HepG2 (cell line): ENCODE data around the gene CLIC5. TPM values are rescaled to one million over a fixed set of nuclear protein-coding genes. Genes with fewer than 3 reads are reported as not detected.

Source experiments
- ATAC-seq: fragments of 200-7000 bp; cut with Tn5 transposase; 3 replicates; pipeline ENCODE4 v1.9.1; 2020; ENCODE audit warnings: mild to moderate bottlenecking, moderate library complexity
- BruUV-seq: library from RNA; stranded (reverse); fragments of 400-500 nt; replicated peaks from 2 replicates; lab custom pipeline; 2021; lab: Mats Ljungman, UMichigan
- CTCF ChIA-PET: fragments of 300-600 bp; formaldehyde crosslinking; extraction: SDS; loops from one replicate; lab custom pipeline; 2021; ENCODE audit warnings: low total read pairs, inconsistent platforms, low intra/inter-chr PET ratio; lab: Yijun Ruan, JAX
- POLR2A ChIA-PET: fragments of 350-600 bp; sonication (Branson Sonifier 250); formaldehyde crosslinking; loops from one replicate; lab custom pipeline; 2020; ENCODE audit warnings: antibody characterized with exemption, inconsistent platforms; lab: Yijun Ruan, JAX
- DNase-seq: peaks from one replicate; pipeline ENCODE4 v3.0.0-alpha.2; 2015; ENCODE audit warnings: low spot score
- FAIRE-seq: peaks from 3 replicates; lab custom pipeline; 2011; peaks lifted over from hg19 to GRCh38; lab: Jason Lieb, UNC
- H2AFZ ChIP-seq: one replicate; pipeline ENCODE4 v1.6.1; 2011; ENCODE audit warnings: low read length, inconsistent platforms
- H3K27ac ChIP-seq: fragments of 300-600 bp; 3 replicates; pipeline ENCODE4 v1.8.0; 2011; ENCODE audit warnings: mixed run types, mild to moderate bottlenecking, mixed read lengths, low read length, inconsistent platforms; ENCODE audit not compliant: insufficient read depth; ENCODE audit errors: extremely low read length
- H3K27me3 ChIP-seq, 2 experiments: fragments of 200-600 bp in 1 of 2; 2 replicates in 1 of 2; 3 replicates in 1 of 2; pipeline versions ENCODE4 v1.6.0 to v1.8.0; 2011; ENCODE audit warnings: low read length in 2 of 2, mild to moderate bottlenecking in 2 of 2, moderate library complexity in 2 of 2, inconsistent platforms in 1 of 2; ENCODE audit not compliant: insufficient read depth in 2 of 2, control insufficient read depth in 1 of 2
- H3K36me3 ChIP-seq, 2 experiments: fragments of 200-600 bp in 1 of 2; replicated peaks in 1 of 2; 2 replicates in 1 of 2; 3 replicates in 1 of 2; pipeline versions ENCODE4 v1.5.1 to v1.8.0; 2011; ENCODE audit warnings: low read length in 2 of 2, inconsistent platforms in 1 of 2; ENCODE audit not compliant: insufficient read depth in 2 of 2, control insufficient read depth in 1 of 2
- H3K4me1 ChIP-seq: 2 replicates; pipeline ENCODE4 v1.5.1; 2012; ENCODE audit warnings: low read length, inconsistent platforms; ENCODE audit not compliant: insufficient read depth
- H3K4me2 ChIP-seq: 2 replicates; pipeline ENCODE4 v1.6.0; 2011; ENCODE audit warnings: low read depth, low read length, inconsistent platforms
- H3K4me3 ChIP-seq, 3 experiments: fragments of 200-600 bp in 1 of 3; sonication (generic), shearing (Covaris generic) in 1 of 3; replicated peaks in 1 of 3; 2 replicates each; pipeline ENCODE4 v1.5.1; 2011 to 2016; ENCODE audit warnings: low read length in 3 of 3, inconsistent platforms in 2 of 3, low read depth in 2 of 3, mild to moderate bottlenecking in 2 of 3, control low read depth in 1 of 3, mixed read lengths in 1 of 3; ENCODE audit not compliant: insufficient read depth in 1 of 3
- H3K79me2 ChIP-seq: one replicate; pipeline ENCODE4 v1.6.1; 2011; ENCODE audit warnings: low read length, inconsistent platforms; ENCODE audit not compliant: insufficient read depth
- H3K9ac ChIP-seq: 2 replicates; pipeline ENCODE4 v1.6.0; 2011; ENCODE audit warnings: mild to moderate bottlenecking, low read depth, low read length, inconsistent platforms; ENCODE audit not compliant: insufficient read depth
- H3K9me3 ChIP-seq: 2 replicates; pipeline ENCODE4 v1.5.1; 2012; ENCODE audit warnings: mild to moderate bottlenecking, low read length
- H4K20me1 ChIP-seq: 2 replicates; pipeline ENCODE4 v1.6.0; 2011; ENCODE audit warnings: inconsistent platforms, mild to moderate bottlenecking, low read length, moderate library complexity; ENCODE audit not compliant: insufficient read depth
- CEBPZ ChIP-seq: IDR thresholded peaks from 2 replicates; pipeline ENCODE4 v1.6.1; 2012; ENCODE audit warnings: low read length, improper control_type of control experiment
- FOSL2 ChIP-seq: sonication (generic); formaldehyde crosslinking; IDR thresholded peaks from 2 replicates; pipeline ENCODE4 v1.4.0; 2020; ENCODE audit warnings: missing genetic modification reagents
- FOXC1 ChIP-seq: sonication (generic); formaldehyde crosslinking; IDR thresholded peaks from 2 replicates; pipeline ENCODE4 v1.8.0; 2022; ENCODE audit warnings: mild to moderate bottlenecking, missing genetic modification reagents, borderline replicate concordance
- KLF9 ChIP-seq: IDR thresholded peaks from 2 replicates; pipeline ENCODE4 v1.6.1; 2016; ENCODE audit warnings: low read depth
- MYC ChIP-seq: sonication (generic); formaldehyde crosslinking; IDR thresholded peaks from 2 replicates; pipeline ENCODE4 v1.9.0; 2021; ENCODE audit warnings: missing genetic modification reagents, borderline replicate concordance
- REPIN1 ChIP-seq: sonication (generic); formaldehyde crosslinking; IDR thresholded peaks from 2 replicates; pipeline ENCODE4 v1.8.0; 2022; ENCODE audit warnings: missing genetic modification reagents, low read depth, mild to moderate bottlenecking, borderline replicate concordance
- RXRB ChIP-seq: IDR thresholded peaks from 2 replicates; pipeline ENCODE4 v1.6.1; 2016; ENCODE audit warnings: borderline replicate concordance, missing genetic modification reagents, missing compliant biosample characterization
- TCF7 ChIP-seq: sonication (generic); IDR thresholded peaks from 2 replicates; pipeline ENCODE4 v1.6.1; 2016; ENCODE audit warnings: antibody characterized with exemption, low read depth
- THAP9 ChIP-seq: sonication (generic); formaldehyde crosslinking; IDR thresholded peaks from 2 replicates; pipeline ENCODE4; 2020; ENCODE audit warnings: missing genetic modification reagents, mild to moderate bottlenecking, borderline replicate concordance
- TOE1 ChIP-seq: sonication (generic); formaldehyde crosslinking; IDR thresholded peaks from 2 replicates; pipeline ENCODE4 v1.4.0; 2020; ENCODE audit warnings: mild to moderate bottlenecking, missing genetic modification reagents
- ZNF121 ChIP-seq: sonication (generic); formaldehyde crosslinking; IDR thresholded peaks from 2 replicates; pipeline ENCODE4 v1.5.0; 2020; ENCODE audit warnings: mild to moderate bottlenecking, missing genetic modification reagents
- ZNF362 ChIP-seq: sonication (generic); formaldehyde crosslinking; IDR thresholded peaks from 2 replicates; pipeline ENCODE4 v1.4.0; 2020; ENCODE audit warnings: missing genetic modification reagents, mild to moderate bottlenecking, borderline replicate concordance
- ZNF574 ChIP-seq: sonication (generic); formaldehyde crosslinking; IDR thresholded peaks from 2 replicates; pipeline ENCODE4 v1.4.0; 2020; ENCODE audit warnings: missing genetic modification reagents
- ZNF672 ChIP-seq: sonication (generic); formaldehyde crosslinking; IDR thresholded peaks from 2 replicates; pipeline ENCODE4 v1.8.1; 2022; ENCODE audit warnings: missing genetic modification reagents
- WGBS: methylation state at CpG from one replicate; pipeline ENCODE4 v1.1.6; 2017; ENCODE audit warnings: low lambda C conversion rate; 5-methylcytosine and 5-hydroxymethylcytosine counted together
- in situ Hi-C: cut with HindIII; loops from 2 replicates; pipeline ENCODE4 v1.10.0; 2017; ENCODE audit warnings: low pct_unique_long_range_greater_than_20kb; ENCODE audit not compliant: extremely low pct_ligation_motif_present
- intact Hi-C: fragments of 100-400 bp; cut with micrococcal nuclease; formaldehyde crosslinking; loops from one replicate; pipeline ENCODE4 v1.10.0; 2022; ENCODE audit not compliant: unreplicated experiment
- polyA plus RNA-seq, 8 experiments: library from polyadenylated mRNA; depleted of rRNA in 3 of 8; stranded (reverse) in 7 of 8; unstranded in 1 of 8; fragments of >200 nt; fragmentation: Illumina TruSeq in 4 of 8; extraction: Trizol in 4 of 8; gene quantifications; 2 replicates each; pipeline versions ENCODE4 v1.2.1 to v1.2.3, GENCODE V29; 2011 to 2016; ENCODE audit warnings: low read depth in 4 of 8, missing spikeins in 1 of 8, mixed read lengths in 1 of 8; ENCODE audit not compliant: insufficient read depth in 1 of 8
- total RNA-seq, 5 experiments: library from RNA; depleted of rRNA; stranded (reverse); fragments of >200 nt; fragmentation: Illumina TruSeq; extraction: Trizol; gene quantifications; 2 replicates each; pipeline ENCODE4 v1.2.3, GENCODE V29; 2016; ENCODE audit warnings: low read depth in 1 of 5

CLIC5 gene
- total and polyA plus RNA-seq, 2 of the 13 experiments (the other 11 are each of a cell fraction or from before 2014, with no cell fraction given): not detected

GRCh38 chr6:45903959-45904358 is 111.7 kb downstream of the CLIC5 start (continued):
- TF ChIP-seq FOXC1 (CRISPR knock-in tag) (no peak), THAP9 (CRISPR knock-in tag) (no peak), ZNF121 (CRISPR knock-in tag) (no peak)

- FAIRE-seq: no peak
- 27% methylated on average over 15 of the region's 15 CpGs for WGBS
- CTCF ChIA-PET: no interaction called here
- no peak for TF ChIP-seq RXRB (CRISPR knock-in tag)
- TF ChIP-seq TOE1 (CRISPR knock-in tag): no peak
- no peak for TF ChIP-seq ZNF672 (CRISPR knock-in tag)
- no peak for TF ChIP-seq TCF7
- no peak for TF ChIP-seq FOSL2
- TF ChIP-seq ZNF362 (CRISPR knock-in tag): no peak
- TF ChIP-seq KLF9: no peak
- no peak for TF ChIP-seq ZNF574 (CRISPR knock-in tag)
- no peak for TF ChIP-seq MYC (CRISPR knock-in tag)
- no peak for TF ChIP-seq REPIN1 (CRISPR knock-in tag)
- TF ChIP-seq CEBPZ: no peak
Measured at GRCh38 chr6:45902984-45903383, 112.7 kb downstream of the CLIC5 start.

More at GRCh38 chr6:45902984-45903383, 112.7 kb downstream of the CLIC5 start:
- Histone ChIP-seq H3K79me2 (no peaks in the 10 kb centered on the region), H3K9ac (no peak overlapping the region), H3K27ac (no peak overlapping the region), H4K20me1 (no peaks in the 10 kb centered on the region), H3K4me1 (no peaks in the 10 kb centered on the region), H3K36me3 (no peaks in the 10 kb centered on the region), H3K27me3 (peaks cover 0 to 22% of the 10 kb centered on the region in 2 experiments; a peak in 2 of 5 replicates), H3K4me3 (no peak overlapping the region), H3K9me3 (no peaks in the 10 kb centered on the region), H2AFZ (no peak overlapping the region), H3K4me2 (no peak overlapping the region)
- in situ Hi-C loops: loop anchor here (25.0 kb wide), 1 partner anchor 1241 kb away; no protein-coding TSS in a partner anchor
- intact Hi-C loops: no loop called here
- POLR2A ChIA-PET: no interaction called here
- no TSS peak for BruUV-seq
- DNase-seq (no peak), ATAC-seq (no peak)
